Stimulated activated naive CD8-positive, alpha-beta T cell treated with anti-CD3 and anti-CD28 coated beads, Interleukin-15, Interleukin-2, amounts not matched to agents 100 ng/mL and 50 ng/mL, for 24 hours (primary cell): ENCODE results near the gene HNF4A.
"Not testable (repeated sequence)": the region's sequence is repeated elsewhere in the genome, so short reads cannot be mapped to it uniquely, and the experiment has no call there.

Source experiments
- H3K27ac Mint-ChIP-seq: one replicate; pipeline ENCODE4 v1.8.0; 2021; ENCODE audit warnings: mild to moderate bottlenecking, mixed read lengths
- H3K27me3 Mint-ChIP-seq: one replicate; pipeline ENCODE4 v1.8.0; 2021; ENCODE audit warnings: mixed read lengths
- H3K36me3 Mint-ChIP-seq: one replicate; pipeline ENCODE4 v1.8.0; 2021; ENCODE audit warnings: low read depth, mixed read lengths
- H3K4me1 Mint-ChIP-seq: one replicate; pipeline ENCODE4 v1.8.0; 2021; ENCODE audit warnings: low read depth, mixed read lengths
- H3K4me3 Mint-ChIP-seq: one replicate; pipeline ENCODE4 v1.8.0; 2021; ENCODE audit warnings: mild to moderate bottlenecking, mixed read lengths
- H3K9me3 Mint-ChIP-seq: one replicate; pipeline ENCODE4 v1.8.0; 2021; ENCODE audit warnings: mixed read lengths

HNF4A gene

DNA sequence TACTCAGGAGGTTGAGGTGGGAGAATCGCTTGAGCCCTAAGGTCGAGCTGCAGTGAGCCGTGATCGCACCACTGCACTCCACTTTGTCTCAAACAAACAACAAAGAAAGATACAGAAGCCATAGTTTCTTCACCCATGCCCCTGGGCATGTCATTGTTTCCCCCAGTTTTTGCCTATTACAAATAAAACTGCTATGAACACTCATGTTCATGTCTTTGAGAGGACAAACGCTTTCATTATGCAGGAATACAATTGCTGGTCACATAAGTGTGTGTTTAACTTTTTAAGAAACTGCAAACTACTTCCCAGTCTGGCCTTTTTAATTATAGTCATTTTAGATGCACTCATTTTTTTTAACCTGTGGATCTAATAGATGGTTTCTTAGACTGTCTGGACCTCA is 108.0 kb downstream of the HNF4A start:
- Mint-ChIP-seq H3K27ac (no peak overlapping the region), H3K9me3 (no peaks in the 10 kb centered on the region), H3K27me3 (no peaks in the 10 kb centered on the region), H3K36me3 (no peaks in the 10 kb centered on the region), H3K4me3 (no peak overlapping the region), H3K4me1 (no peaks in the 10 kb centered on the region)

DNA sequence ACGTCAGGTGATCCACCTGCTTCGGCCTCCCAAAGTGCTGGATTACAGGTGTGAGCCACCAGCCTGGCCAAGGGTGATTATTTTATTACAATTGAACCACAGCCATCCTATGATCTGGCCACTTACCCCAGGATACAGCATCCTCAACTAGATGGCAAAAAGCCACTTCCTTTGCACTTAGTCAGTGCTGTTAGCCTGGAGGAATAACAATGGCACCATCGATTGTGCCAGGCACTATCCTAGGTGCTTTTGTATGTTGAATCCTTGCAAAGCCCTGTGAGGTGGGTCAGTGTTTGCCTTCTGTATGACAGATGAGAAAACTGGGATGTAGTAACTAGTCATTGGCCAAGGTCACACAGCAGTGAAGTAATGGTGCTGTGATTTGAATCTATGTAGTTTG is 109.0 kb downstream of the HNF4A start:
- H3K9me3 Mint-ChIP-seq, result no peaks in the 10 kb centered on the region
- no peaks in the 10 kb centered on the region for H3K27me3 Mint-ChIP-seq
- no peaks in the 10 kb centered on the region for H3K4me1 Mint-ChIP-seq
- H3K27ac Mint-ChIP-seq, result no peak overlapping the region
- no peak overlapping the region for H3K4me3 Mint-ChIP-seq
- no peaks in the 10 kb centered on the region for H3K36me3 Mint-ChIP-seq

DNA sequence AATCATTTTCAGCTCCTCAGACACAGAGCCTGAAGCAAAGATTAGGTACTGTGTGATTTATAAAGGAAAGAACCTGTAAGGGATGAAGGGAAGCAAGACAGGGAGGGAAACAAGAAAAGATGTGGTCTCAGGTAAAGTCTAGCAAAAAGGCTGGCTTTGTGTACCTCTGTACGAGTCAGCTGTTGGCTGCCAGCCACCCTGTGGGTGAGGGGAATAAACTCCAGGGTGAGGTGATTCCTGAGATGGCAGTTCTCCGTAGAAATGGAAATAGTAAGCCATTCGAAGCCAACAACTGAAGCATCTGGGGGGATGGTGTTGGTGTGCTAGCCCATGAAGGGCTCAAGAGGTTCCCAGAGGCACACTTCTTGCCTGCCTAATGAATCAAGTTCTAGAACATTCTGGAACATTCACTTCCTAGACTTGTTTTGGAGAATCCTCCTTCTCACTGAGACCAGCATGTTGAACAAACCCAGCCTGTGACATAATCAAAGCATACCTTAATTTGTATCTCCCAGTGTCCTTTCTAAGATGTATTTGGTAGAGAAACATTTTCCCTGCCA is 109.6 kb downstream of the HNF4A start:
- H3K9me3 Mint-ChIP-seq, result no peaks in the 10 kb centered on the region
- H3K27me3 Mint-ChIP-seq, result no peaks in the 10 kb centered on the region
- no peak overlapping the region for H3K27ac Mint-ChIP-seq
- no peak overlapping the region for H3K4me3 Mint-ChIP-seq
- no peaks in the 10 kb centered on the region for H3K36me3 Mint-ChIP-seq
- no peaks in the 10 kb centered on the region for H3K4me1 Mint-ChIP-seq

DNA sequence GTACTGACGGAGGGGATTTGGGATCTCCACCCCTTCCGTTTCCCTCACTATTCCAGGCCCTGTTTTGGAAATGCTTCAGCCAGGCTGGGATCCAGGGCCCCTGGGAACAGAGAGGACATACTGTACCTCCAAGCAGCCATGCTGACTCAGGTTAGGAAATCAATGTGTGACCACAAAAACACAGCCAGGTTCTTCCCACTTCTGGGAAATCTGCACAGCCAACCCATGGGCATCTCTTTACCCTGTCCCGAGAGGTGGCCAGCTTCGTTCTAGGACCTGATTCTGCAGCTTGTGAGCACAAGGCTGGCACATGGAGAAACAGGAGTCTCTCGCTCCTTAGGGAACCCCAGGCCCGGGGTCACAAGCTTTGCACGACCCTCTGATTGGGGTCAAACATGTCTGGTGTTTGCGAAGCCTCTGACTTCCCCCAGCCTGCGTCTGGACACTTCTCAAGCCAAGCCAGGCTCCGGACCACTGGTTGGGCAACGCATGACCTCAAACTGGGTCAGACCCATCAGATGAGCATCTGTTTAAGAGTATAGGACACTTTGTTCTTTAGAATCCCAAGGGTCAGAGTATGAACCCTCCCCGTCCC is 111.9 kb downstream of the HNF4A start:
- Mint-ChIP-seq H3K36me3 (no peaks in the 10 kb centered on the region), H3K4me3 (no peak overlapping the region), H3K9me3 (no peaks in the 10 kb centered on the region), H3K27me3 (no peaks in the 10 kb centered on the region), H3K4me1 (no peaks in the 10 kb centered on the region), H3K27ac (no peak overlapping the region)

DNA sequence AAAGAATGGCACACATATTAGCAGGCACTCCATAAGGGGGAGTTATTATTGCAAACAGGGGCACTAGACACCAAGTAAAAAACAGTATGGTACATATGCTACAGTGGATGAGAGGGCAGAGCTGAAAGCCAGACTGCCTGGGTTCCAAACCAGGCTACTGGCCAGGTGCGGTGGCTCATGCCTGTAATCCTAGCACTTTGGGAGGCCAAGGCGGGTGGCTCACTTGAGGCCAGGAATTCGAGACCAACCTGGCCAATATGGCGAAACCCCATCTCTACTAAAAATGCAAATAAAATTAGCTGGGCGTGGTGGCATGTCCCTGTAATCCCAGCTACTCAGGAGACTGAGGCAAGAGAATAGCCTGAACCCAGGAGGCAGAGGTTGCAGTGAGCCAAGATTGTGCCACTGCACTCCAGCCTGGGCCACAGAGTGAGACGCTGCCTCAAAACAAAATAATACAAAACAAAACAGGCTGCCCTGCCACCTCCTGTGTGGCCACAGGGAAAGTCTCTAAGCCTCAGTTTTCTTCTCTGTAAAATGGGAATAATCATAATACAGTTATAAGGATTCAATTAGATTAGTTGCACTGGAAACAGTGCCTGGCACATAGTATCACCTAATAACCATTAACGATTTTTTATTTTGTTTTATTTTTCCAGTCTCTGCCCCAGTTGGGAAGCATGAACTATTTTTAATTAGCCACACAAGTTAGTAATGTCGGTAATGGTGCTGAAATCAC is 112.7 kb downstream of the HNF4A start:
- Mint-ChIP-seq H3K9me3 (no peaks in the 10 kb centered on the region), H3K27me3 (no peaks in the 10 kb centered on the region), H3K36me3 (no peaks in the 10 kb centered on the region), H3K4me1 (no peaks in the 10 kb centered on the region), H3K4me3 (no peak overlapping the region), H3K27ac (no peak overlapping the region)

DNA sequence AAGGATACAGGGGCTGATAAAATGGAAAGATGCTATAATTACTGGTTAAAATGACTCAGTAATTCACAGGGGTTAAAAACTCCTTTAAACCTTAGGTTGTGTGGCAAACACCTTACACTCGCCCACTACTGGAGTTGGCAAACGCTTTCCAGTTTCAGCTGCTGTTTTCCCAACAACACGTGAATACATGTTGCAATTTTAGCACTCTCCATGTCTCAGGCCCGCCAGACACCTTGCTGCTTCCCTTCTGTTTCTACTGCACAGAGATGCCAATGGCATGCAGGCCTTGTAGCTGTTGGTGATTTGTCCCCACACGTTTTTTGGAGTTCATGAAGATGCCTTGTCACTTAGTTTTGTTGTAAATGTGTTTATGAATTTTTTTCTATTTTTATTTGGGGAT is 114.8 kb downstream of the HNF4A start:
- Mint-ChIP-seq H3K27me3 (no peaks in the 10 kb centered on the region), H3K4me3 (no peak overlapping the region), H3K36me3 (no peaks in the 10 kb centered on the region), H3K27ac (no peak overlapping the region), H3K4me1 (peaks cover 10% of the 10 kb centered on the region), H3K9me3 (no peaks in the 10 kb centered on the region)

DNA sequence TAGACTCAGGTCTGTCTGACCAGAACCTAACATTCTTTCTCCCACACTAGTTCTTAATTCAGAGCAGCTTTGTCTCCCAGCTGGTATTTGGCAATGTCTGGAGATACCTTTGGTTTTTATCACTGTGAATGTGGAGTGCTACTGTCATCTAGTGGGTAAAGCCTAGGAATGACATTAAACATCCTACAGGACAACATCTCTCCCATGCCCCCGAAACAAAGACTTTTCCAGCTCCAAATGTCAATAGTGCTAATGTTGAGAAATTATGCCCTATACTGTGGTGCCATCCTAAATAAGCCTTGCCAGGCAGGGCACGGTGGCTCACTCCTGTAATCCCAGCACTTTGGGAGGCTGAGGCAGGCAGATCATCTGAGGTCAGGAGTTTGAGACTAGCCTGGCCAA is 116.0 kb downstream of the HNF4A start:
- peaks cover 16% of the 10 kb centered on the region for H3K4me1 Mint-ChIP-seq
- H3K4me3 Mint-ChIP-seq, result no peak overlapping the region
- no peaks in the 10 kb centered on the region for H3K27me3 Mint-ChIP-seq
- no peaks in the 10 kb centered on the region for H3K9me3 Mint-ChIP-seq
- no peaks in the 10 kb centered on the region for H3K36me3 Mint-ChIP-seq
- no peak overlapping the region for H3K27ac Mint-ChIP-seq

DNA sequence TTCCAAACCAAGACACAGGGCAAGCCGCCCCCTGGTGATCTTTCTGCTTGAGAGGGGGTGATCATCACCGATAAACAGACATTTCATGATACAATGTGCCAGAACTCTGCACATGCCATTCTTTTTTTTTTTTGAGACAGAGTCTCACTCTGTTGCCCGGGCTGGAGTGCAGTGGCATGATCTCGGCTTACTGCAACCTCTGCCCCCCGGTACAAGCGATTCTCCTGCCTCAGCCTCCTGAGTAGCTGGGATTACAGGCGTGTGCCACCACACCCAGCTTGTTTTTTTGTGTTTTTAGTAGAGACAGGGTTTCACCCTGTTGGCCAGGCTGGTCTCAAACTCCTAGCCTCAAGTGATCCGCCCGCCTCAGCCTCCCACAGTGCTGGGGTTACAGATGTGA is 116.8 kb downstream of the HNF4A start:
- H3K9me3 Mint-ChIP-seq, H3K36me3 Mint-ChIP-seq, H3K27ac Mint-ChIP-seq: not testable (repeated sequence)

DNA sequence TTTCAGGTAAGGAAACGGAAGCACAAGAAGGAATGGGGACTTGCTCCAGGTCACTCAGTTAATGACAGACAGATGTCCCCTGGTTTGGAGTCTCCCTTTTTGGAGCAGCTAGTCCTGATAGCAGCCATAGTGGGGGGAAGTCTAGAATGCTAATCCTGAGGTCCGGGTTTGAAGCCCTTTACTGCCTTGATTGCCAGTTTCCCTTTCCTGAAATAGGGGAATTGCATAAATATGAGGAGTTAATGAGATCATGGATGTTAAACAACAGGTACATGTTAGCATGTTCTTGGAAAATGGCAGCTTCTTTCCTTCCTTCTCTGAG is 119.8 kb downstream of the HNF4A start:
- H3K9me3 Mint-ChIP-seq, result no peaks in the 10 kb centered on the region
- H3K4me3 Mint-ChIP-seq, result peak overlapping the region; percentile 95
- H3K27ac Mint-ChIP-seq, result peak overlapping the region; percentile 97
- no peaks in the 10 kb centered on the region for H3K27me3 Mint-ChIP-seq
- peaks cover 25% of the 10 kb centered on the region for H3K4me1 Mint-ChIP-seq
- no peaks in the 10 kb centered on the region for H3K36me3 Mint-ChIP-seq

More for the DNA sequence above, 116.8 kb downstream of the HNF4A start:
- not testable (repeated sequence) for H3K4me3 Mint-ChIP-seq, H3K27me3 Mint-ChIP-seq
- H3K4me1 Mint-ChIP-seq, result peaks cover 24% of the 10 kb centered on the region

DNA sequence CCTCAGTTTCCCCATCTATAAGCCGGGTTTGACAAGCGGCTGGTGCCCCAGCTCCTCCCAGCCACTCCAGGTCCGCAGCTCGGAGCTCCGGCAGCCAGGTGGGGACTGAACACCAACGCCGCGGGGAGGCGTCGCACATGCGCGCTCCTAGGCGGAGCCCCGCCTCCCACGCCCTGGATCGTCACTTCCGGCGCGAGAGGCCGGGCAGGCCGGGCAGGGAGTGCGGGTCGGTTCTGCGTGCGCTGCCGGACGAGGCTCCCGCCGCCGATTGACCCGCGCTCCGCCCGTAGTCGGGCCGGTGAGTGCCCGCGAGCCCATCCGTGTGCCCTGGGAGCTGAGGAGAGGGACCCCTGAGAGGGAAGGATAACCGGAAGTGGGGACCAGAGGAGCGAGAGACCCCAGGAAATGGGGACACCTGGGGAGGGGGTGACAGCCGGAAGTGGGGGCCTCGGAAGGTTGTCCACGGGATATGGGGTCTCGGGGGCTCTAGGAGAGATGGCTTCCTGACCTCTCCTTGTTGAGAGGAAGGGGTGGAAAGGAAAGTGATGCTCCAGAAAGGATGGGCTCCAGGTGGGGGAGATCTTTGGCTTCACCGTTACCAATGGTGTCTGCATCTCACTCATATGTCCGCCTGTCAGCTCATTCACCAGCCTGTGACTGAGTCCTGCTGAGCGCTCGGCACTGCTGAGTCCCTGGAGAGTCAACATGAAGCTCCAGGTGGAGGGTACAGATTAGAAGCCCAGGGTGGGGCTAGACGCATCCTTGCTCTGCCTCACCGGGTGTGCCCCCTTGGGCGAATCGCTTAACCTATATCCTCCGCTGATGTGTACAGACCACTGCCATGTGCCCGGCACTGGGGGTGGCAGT is 120.4 kb downstream of the HNF4A start, which contains the start of gene TTPAL:
Gene TTPAL, plus strand, starts transcription at position 181 of the 867 bp plus-strand sequence. CDS start 4,126 bp downstream, outside the sequence.
- peaks cover 4% of the 10 kb centered on the region for H3K36me3 Mint-ChIP-seq
- no peaks in the 10 kb centered on the region for H3K9me3 Mint-ChIP-seq
- peaks cover 25% of the 10 kb centered on the region for H3K4me1 Mint-ChIP-seq
- peak within 1 kb of the TSS; percentile 95 for H3K4me3 Mint-ChIP-seq
- no peaks in the 10 kb centered on the region for H3K27me3 Mint-ChIP-seq
- H3K27ac Mint-ChIP-seq, result peak within 1 kb of the TSS; percentile 97

DNA sequence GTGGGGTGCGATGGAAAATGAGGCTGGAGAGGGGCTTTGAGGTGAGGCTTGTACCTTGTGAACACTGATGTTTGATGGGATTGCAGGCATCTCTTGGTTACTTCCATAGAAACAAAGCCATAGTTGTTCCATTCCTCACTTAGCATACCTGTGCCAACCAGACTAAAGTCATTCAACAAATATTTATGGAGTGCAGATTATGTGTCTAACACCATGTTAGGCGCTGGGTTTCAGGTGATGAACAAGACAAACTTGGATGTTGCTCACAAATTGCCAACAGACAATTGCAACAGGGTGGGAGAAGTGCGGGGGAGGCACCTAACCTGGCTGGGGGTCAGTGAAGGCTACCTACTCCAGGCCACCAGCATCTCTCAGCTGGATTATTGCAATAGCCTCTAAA is 121.7 kb downstream of the HNF4A start:
- H3K9me3 Mint-ChIP-seq, result no peaks in the 10 kb centered on the region
- H3K4me3 Mint-ChIP-seq, result peak overlapping the region; percentile 95
- H3K36me3 Mint-ChIP-seq, result peaks cover 17% of the 10 kb centered on the region
- no peaks in the 10 kb centered on the region for H3K27me3 Mint-ChIP-seq
- H3K4me1 Mint-ChIP-seq, result peaks cover 25% of the 10 kb centered on the region
- H3K27ac Mint-ChIP-seq, result no peak overlapping the region

DNA sequence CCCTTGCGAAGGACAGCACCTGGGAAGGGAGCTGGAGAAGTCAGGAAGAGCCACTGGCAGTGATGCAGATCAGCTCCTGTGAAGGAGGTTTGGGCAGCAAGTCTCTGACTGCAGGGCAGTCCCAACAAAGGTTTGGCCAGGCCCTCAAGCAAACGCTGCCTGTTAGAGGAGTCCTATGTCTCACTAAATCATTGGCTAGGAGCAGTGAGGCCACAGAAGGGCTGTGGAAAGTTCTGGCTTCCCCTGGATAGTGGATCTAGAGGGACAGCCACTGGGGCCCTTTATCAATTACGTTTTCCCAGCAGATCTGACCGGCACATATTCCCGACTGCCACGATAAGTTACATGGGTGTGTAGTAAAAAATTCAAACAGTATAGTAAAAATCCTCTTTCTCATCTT is 122.7 kb downstream of the HNF4A start:
- Mint-ChIP-seq H3K27ac (no peak overlapping the region), H3K4me1 (peaks cover 25% of the 10 kb centered on the region), H3K36me3 (peaks cover 19% of the 10 kb centered on the region), H3K9me3 (no peaks in the 10 kb centered on the region), H3K4me3 (no peak overlapping the region), H3K27me3 (no peaks in the 10 kb centered on the region)

DNA sequence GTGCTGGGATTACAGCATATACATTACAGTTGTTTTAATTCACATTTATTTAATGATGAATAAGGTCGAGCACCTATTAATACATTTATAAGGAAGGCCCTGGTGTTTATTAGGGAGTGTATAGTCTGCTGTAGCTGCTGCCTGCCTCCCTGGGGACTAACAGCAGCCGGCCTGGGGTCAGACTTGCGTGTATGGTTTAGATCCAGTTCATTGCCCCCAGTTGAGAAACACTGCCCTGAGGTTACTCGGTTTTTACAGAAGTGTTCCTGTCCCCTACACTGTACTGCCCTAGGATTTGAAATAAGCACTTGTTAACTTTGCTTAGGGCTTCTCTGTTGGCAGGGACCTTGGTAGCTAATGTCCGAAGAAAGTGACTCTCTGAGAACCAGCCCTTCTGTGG is 124.1 kb downstream of the HNF4A start:
- no peaks in the 10 kb centered on the region for H3K9me3 Mint-ChIP-seq
- H3K36me3 Mint-ChIP-seq, result peaks cover 28% of the 10 kb centered on the region
- H3K4me1 Mint-ChIP-seq, result peaks cover 22% of the 10 kb centered on the region
- H3K27me3 Mint-ChIP-seq, result no peaks in the 10 kb centered on the region
- no peak overlapping the region for H3K4me3 Mint-ChIP-seq
- no peak overlapping the region for H3K27ac Mint-ChIP-seq

DNA sequence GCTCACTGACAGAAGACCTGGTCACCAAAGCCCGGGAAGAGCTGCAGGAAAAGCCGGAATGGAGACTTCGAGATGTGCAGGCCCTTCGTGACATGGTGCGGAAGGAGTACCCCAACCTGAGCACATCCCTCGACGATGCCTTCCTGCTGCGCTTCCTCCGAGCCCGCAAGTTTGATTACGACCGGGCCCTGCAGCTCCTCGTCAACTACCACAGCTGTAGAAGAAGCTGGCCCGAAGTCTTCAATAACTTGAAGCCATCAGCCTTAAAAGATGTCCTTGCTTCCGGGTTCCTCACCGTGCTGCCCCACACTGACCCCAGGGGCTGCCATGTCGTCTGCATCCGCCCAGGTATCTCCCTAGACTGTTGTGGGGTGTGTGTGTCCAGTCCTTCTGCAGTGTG is 124.6 kb downstream of the HNF4A start:
- Mint-ChIP-seq H3K27me3 (no peaks in the 10 kb centered on the region), H3K9me3 (no peaks in the 10 kb centered on the region), H3K27ac (no peak overlapping the region), H3K4me1 (peaks cover 20% of the 10 kb centered on the region), H3K36me3 (peaks cover 29% of the 10 kb centered on the region), H3K4me3 (no peak overlapping the region)
